Stomach (tissue), 9 donors: ENCODE data around the gene PYGB. TPM values are rescaled to one million over a fixed set of nuclear protein-coding genes. Genes with fewer than 3 reads are reported as not detected.
A peak's percentile ranks its signal among the peaks of the same experiment; 100 is the strongest.

Experiments
- DNase-seq, 2 donors: peaks; one replicate each; pipeline versions ENCODE4 v3.0.0 to v3.0.0-alpha.2; 2013 to 2019
- H3K27ac ChIP-seq, 5 donors: fragments of 200-600 bp in 4 of 5; sonication (generic) in 4 of 5; one replicate each; pipeline ENCODE4 v1.5.1; 2013 to 2019; ENCODE audit warnings: mild to moderate bottlenecking in 1 of 5, moderate library complexity in 1 of 5
- H3K27me3 ChIP-seq, 3 donors: fragments of 200-600 bp; sonication (generic); one replicate each; pipeline ENCODE4 v1.5.1; 2017 to 2019; ENCODE audit warnings: mixed run types in 1 of 3
- H3K36me3 ChIP-seq, 4 donors: fragments of 200-600 bp; sonication (generic); 1 replicate in 3 of 4; 2 replicates in 1 of 4; pipeline ENCODE4 v1.5.1; 2016 to 2019
- H3K4me1 ChIP-seq, 4 donors: fragments of 200-600 bp; sonication (generic); one replicate each; pipeline ENCODE4 v1.5.1; 2016 to 2019
- H3K4me3 ChIP-seq, 4 donors: fragments of 200-600 bp; sonication (generic) in 3 of 4; one replicate each; pipeline ENCODE4 v1.5.1; 2016 to 2019; ENCODE audit warnings: mild to moderate bottlenecking in 1 of 4
- H3K9me3 ChIP-seq, 4 donors: fragments of 200-600 bp; sonication (generic); one replicate each; pipeline ENCODE4 v1.5.1; 2016 to 2019
- CTCF ChIP-seq, 7 experiments: fragments of 450-650 bp in 4 of 7; fragments of 200-600 bp in 3 of 7; sonication (generic) in 3 of 7; IDR thresholded peaks; one replicate each; pipeline ENCODE4 v1.5.1; 2016 to 2019; ENCODE audit warnings: antibody characterized with exemption in 7 of 7, control low read depth in 2 of 7, mild to moderate bottlenecking in 1 of 7
- EP300 ChIP-seq: sonication (generic); formaldehyde crosslinking; IDR thresholded peaks from one replicate; pipeline ENCODE4 v1.6.1; 2017; ENCODE audit warnings: antibody characterized with exemption
- POLR2A ChIP-seq, 4 donors: fragments of 450-650 bp; IDR thresholded peaks; one replicate each; pipeline ENCODE4 v1.6.1; 2016; ENCODE audit warnings: antibody characterized with exemption in 4 of 4, control low read depth in 2 of 4, mild to moderate bottlenecking in 1 of 4, moderate library complexity in 1 of 4
- POLR2AphosphoS5 ChIP-seq, 3 donors: sonication (generic); formaldehyde crosslinking; IDR thresholded peaks; one replicate each; pipeline ENCODE4 v1.6.1; 2016; ENCODE audit warnings: antibody characterized with exemption in 3 of 3
- WGBS, 5 donors: extraction: QIAGEN DNeasy Blood & Tissue Kit in 3 of 5; methylation state at CpG; one replicate each; pipeline versions ENCODE4 v1.1.5 to v1.1.7; 2013 to 2018; 5-methylcytosine and 5-hydroxymethylcytosine counted together
- intact Hi-C: fragments of 100-400 bp; cut with DNase I; formaldehyde crosslinking; loops from one replicate; pipeline ENCODE4 v1.15.1; 2023; ENCODE audit warnings: low total_unique reads
- polyA plus RNA-seq, 3 donors: library from polyadenylated mRNA; stranded (reverse); fragments of 200-250 nt; gene quantifications; one replicate each; pipeline ENCODE4 v1.2.3, GENCODE V29; 2013
- total RNA-seq, 5 donors: library from RNA; depleted of rRNA; stranded (reverse); fragments of >200 nt; gene quantifications; one replicate each; pipeline versions ENCODE4 v1.1.0 to v1.2.3, GENCODE V29; 2014 to 2016
- donor health status: healthy with polysubstance abuse.
- donor health status: Bipolar disorder and iron deficiency.
- donor health status: healthy.

Gene PYGB
- total and polyA plus RNA-seq, 8 donors, result 23.1 to 116 (median 49.5) TPM

GRCh38 chr20:25246182-25246999, 1.5 kb upstream of the PYGB start:
- intact Hi-C loops, result no loop called here
- DNase-seq, result no peak
- H3K36me3 ChIP-seq, result no peaks in the 10 kb centered on the region
- peak overlapping the region in 3 of 5 donors; percentile 90 to 96 (median 94) for H3K27ac ChIP-seq
- TF ChIP-seq EP300, result no peak
- no peak for TF ChIP-seq CTCF (IDR thresholded peaks at IDR 0.05)
- TF ChIP-seq POLR2AphosphoS5 (IDR thresholded peaks at IDR 0.05), result no peak
- TF ChIP-seq POLR2A (IDR thresholded peaks at IDR 0.05), result no peak
- peaks cover 22 to 43% (median 39%) of the 10 kb centered on the region in 4 donors for H3K4me1 ChIP-seq
- no peaks in the 10 kb centered on the region for H3K27me3 ChIP-seq
- no peaks in the 10 kb centered on the region for H3K9me3 ChIP-seq
- WGBS, 5 donors, result 59 to 79% (median 70%) methylated on average over 9 of the region's 9 CpGs
- peak overlapping the region in 2 of 4 donors; percentile 93 to 96 for H3K4me3 ChIP-seq

GRCh38 chr20:25247000-25247517, 826 bp upstream of the PYGB start:
- intact Hi-C loops, result no loop called here
- peak overlapping the region; percentile 90 to 99 (median 94) for H3K27ac ChIP-seq
- H3K4me1 ChIP-seq, result peaks cover 25 to 50% (median 46%) of the 10 kb centered on the region in 4 donors
- no peaks in the 10 kb centered on the region for H3K36me3 ChIP-seq
- TF ChIP-seq POLR2AphosphoS5 (IDR thresholded peaks at IDR 0.05) (peak in 1 of 3 donors; percentile 22), CTCF (IDR thresholded peaks at IDR 0.05) (peak in 5 of 7 experiments; percentile 15 to 51 (median 31)), POLR2A (IDR thresholded peaks at IDR 0.05) (no peak), EP300 (no peak)
- H3K4me3 ChIP-seq, result peak overlapping the region; percentile 77 to 96 (median 92)
- DNase-seq, result peak; percentile 68 to 80
- 9 to 34% (median 10%) methylated on average over 7 to 24 of the region's 24 CpGs for WGBS, 5 donors
- no peaks in the 10 kb centered on the region for H3K9me3 ChIP-seq
- H3K27me3 ChIP-seq, result no peaks in the 10 kb centered on the region

- TF ChIP-seq POLR2A (IDR thresholded peaks at IDR 0.05) (no peak), EP300 (no peak), POLR2AphosphoS5 (IDR thresholded peaks at IDR 0.05) (no peak), CTCF (IDR thresholded peaks at IDR 0.05) (no peak)
- Histone ChIP-seq H3K4me1 (peaks cover 29 to 55% (median 50%) of the 10 kb centered on the region in 4 donors), H3K36me3 (no peaks in the 10 kb centered on the region), H3K27ac (peak overlapping the region; percentile 90 to 99 (median 94)), H3K9me3 (no peaks in the 10 kb centered on the region), H3K27me3 (no peaks in the 10 kb centered on the region), H3K4me3 (peak overlapping the region; percentile 77 to 96 (median 92))
- DNase-seq, result peak; percentile 56 to 73
- WGBS, 5 donors, result 0 to 2% (median 0%) methylated on average over 18 to 37 of the region's 37 CpGs
- intact Hi-C loops, result no loop called here
These were observed 348 bp upstream of the PYGB start for GRCh38 chr20:25247518-25247955.

- intact Hi-C loops, result no loop called here
These were observed 894 bp downstream of the PYGB start for GRCh38 chr20:25248786-25249172.

More at GRCh38 chr20:25248786-25249172, 894 bp downstream of the PYGB start:
- H3K4me3 ChIP-seq, result peak overlapping the region; percentile 77 to 96 (median 92)
- 7 to 8% (median 7%) methylated on average over 6 of the region's 6 CpGs for WGBS, 5 donors
- no peaks in the 10 kb centered on the region for H3K9me3 ChIP-seq
- no peak for TF ChIP-seq POLR2AphosphoS5 (IDR thresholded peaks at IDR 0.05)
- no peak for TF ChIP-seq CTCF (IDR thresholded peaks at IDR 0.05)
- TF ChIP-seq POLR2A (IDR thresholded peaks at IDR 0.05), result no peak
- no peak for TF ChIP-seq EP300
- H3K4me1 ChIP-seq, result peaks cover 31 to 67% (median 58%) of the 10 kb centered on the region in 4 donors
- DNase-seq, result no peak
- H3K27ac ChIP-seq, result peak overlapping the region; percentile 90 to 99 (median 94)
- no peaks in the 10 kb centered on the region for H3K36me3 ChIP-seq
- H3K27me3 ChIP-seq, result no peaks in the 10 kb centered on the region
